Measurements from ENCODE around the gene SYNGR4. TPM values are rescaled to one million over a fixed set of nuclear protein-coding genes. Genes with fewer than 3 reads are reported as not detected.

SYNGR4 gene
- total and polyA plus RNA-seq, 2 donors (not counting 1 experiment from before 2014, with no cell fraction given): not detected

DNA sequence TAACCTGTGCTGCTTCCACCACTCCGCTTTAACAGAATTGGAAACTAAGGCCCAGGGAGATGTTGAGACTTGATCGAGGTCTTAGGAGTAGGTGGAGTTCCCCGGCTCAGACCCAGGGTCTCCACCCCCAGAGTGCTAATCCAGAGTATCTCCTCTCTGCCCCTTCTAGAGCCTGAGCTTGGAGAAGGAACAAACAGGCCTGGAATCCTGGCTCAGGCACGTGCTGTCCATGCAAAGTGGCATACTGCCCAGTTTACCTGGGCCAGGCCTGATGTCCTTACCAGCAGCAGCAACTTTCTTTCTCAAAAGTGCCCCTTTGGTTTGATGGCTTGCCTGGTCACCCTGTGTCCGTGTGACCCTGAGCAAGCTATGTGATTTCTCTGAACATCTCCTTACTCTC, 3.7 kb downstream of the SYNGR4 start:
- TF ChIP-seq, protein P1, sequence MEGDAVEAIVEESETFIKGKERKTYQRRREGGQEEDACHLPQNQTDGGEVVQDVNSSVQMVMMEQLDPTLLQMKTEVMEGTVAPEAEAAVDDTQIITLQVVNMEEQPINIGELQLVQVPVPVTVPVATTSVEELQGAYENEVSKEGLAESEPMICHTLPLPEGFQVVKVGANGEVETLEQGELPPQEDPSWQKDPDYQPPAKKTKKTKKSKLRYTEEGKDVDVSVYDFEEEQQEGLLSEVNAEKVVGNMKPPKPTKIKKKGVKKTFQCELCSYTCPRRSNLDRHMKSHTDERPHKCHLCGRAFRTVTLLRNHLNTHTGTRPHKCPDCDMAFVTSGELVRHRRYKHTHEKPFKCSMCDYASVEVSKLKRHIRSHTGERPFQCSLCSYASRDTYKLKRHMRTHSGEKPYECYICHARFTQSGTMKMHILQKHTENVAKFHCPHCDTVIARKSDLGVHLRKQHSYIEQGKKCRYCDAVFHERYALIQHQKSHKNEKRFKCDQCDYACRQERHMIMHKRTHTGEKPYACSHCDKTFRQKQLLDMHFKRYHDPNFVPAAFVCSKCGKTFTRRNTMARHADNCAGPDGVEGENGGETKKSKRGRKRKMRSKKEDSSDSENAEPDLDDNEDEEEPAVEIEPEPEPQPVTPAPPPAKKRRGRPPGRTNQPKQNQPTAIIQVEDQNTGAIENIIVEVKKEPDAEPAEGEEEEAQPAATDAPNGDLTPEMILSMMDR (conservative IDR thresholded peaks at IDR 0.05 in 1 of 2, IDR thresholded peaks at IDR 0.05 in 1 of 2; ENCODE audit: low read depth in 1 of 2, low read length in 2 of 2): no peak
- TF ChIP-seq EZH2 (IDR thresholded peaks at IDR 0.05; ENCODE audit: low read length, missing control alignments): no peak
- H4K20me1 ChIP-seq (ENCODE audit: control insufficient read depth, extremely low read depth, insufficient read depth, low read length): no peaks in the 10 kb centered on the region
- DNase-seq (ENCODE audit: low read depth in 2 of 2): no peak
- H3K36me3 ChIP-seq (ENCODE audit: control insufficient read depth, insufficient read depth, low read length): no peaks in the 10 kb centered on the region
- no peak overlapping the region for H3K27ac ChIP-seq (ENCODE audit: insufficient read depth, low read length)
- H3K4me1 ChIP-seq (ENCODE audit: control insufficient read depth, extremely low read depth, insufficient read depth, low read length): peaks cover 6% of the 10 kb centered on the region
- no peaks in the 10 kb centered on the region for H3K79me2 ChIP-seq (ENCODE audit: control insufficient read depth, insufficient read depth, low read length)
- H3K4me3 ChIP-seq (replicated peaks in 1 of 4; ENCODE audit: control extremely low read depth in 1 of 4, insufficient read depth in 1 of 4, low read depth in 3 of 4, low read length in 4 of 4): no peak overlapping the region
- H3K27me3 ChIP-seq (ENCODE audit: control insufficient read depth, insufficient read depth, low read length): no peaks in the 10 kb centered on the region
- H3K9ac ChIP-seq (ENCODE audit: insufficient read depth, low read length): no peak overlapping the region
- H3K4me2 ChIP-seq (ENCODE audit: extremely low read depth, insufficient read depth, low read length): no peak overlapping the region
- H3K9me3 ChIP-seq (ENCODE audit: control insufficient read depth, insufficient read depth, low read depth, low read length): no peaks in the 10 kb centered on the region
- H2AFZ ChIP-seq (ENCODE audit: low read length): no peak overlapping the region

DNA sequence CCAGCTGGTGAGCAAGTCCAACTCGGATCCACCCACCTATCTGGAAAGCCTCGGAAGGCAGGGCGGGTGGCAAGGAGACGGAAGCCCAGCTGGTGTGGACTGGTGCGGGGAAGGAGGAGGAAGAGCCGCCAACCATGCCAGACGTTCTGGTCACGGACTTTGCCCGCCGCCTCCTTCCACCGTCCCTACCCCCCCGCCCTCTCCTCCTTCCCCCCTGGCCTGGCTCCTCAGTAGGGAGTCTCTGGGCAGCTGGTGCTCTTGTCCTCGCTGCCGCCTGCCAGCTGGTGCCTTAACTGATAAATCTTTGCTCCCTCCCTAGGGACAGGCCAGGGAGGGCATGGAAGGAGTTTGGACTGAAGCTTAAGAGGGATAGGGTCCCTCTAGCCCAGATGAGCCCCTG, 4.8 kb downstream of the SYNGR4 start:
- H3K4me3 ChIP-seq (replicated peaks in 1 of 4; ENCODE audit: control extremely low read depth in 1 of 4, insufficient read depth in 1 of 4, low read depth in 3 of 4, low read length in 4 of 4): no peak overlapping the region
- no peaks in the 10 kb centered on the region for H4K20me1 ChIP-seq (ENCODE audit: control insufficient read depth, extremely low read depth, insufficient read depth, low read length)
- peaks cover 3% of the 10 kb centered on the region for H3K4me1 ChIP-seq (ENCODE audit: control insufficient read depth, extremely low read depth, insufficient read depth, low read length)
- H3K9me3 ChIP-seq (ENCODE audit: control insufficient read depth, insufficient read depth, low read depth, low read length): no peaks in the 10 kb centered on the region
- no peak overlapping the region for H3K9ac ChIP-seq (ENCODE audit: insufficient read depth, low read length)
- H2AFZ ChIP-seq (ENCODE audit: low read length): no peak overlapping the region
- H3K4me2 ChIP-seq (ENCODE audit: extremely low read depth, insufficient read depth, low read length): no peak overlapping the region
- H3K27ac ChIP-seq (ENCODE audit: insufficient read depth, low read length): no peak overlapping the region
- H3K27me3 ChIP-seq (ENCODE audit: control insufficient read depth, insufficient read depth, low read length): no peaks in the 10 kb centered on the region
- H3K79me2 ChIP-seq (ENCODE audit: control insufficient read depth, insufficient read depth, low read length): no peaks in the 10 kb centered on the region
- DNase-seq (ENCODE audit: low read depth in 2 of 2): no peak
- TF ChIP-seq, protein P1 (conservative IDR thresholded peaks at IDR 0.05 in 1 of 2, IDR thresholded peaks at IDR 0.05 in 1 of 2; ENCODE audit: low read depth in 1 of 2, low read length in 2 of 2): no peak
- no peak for TF ChIP-seq EZH2 (IDR thresholded peaks at IDR 0.05; ENCODE audit: low read length, missing control alignments)
- no peaks in the 10 kb centered on the region for H3K36me3 ChIP-seq (ENCODE audit: control insufficient read depth, insufficient read depth, low read length)

DNA sequence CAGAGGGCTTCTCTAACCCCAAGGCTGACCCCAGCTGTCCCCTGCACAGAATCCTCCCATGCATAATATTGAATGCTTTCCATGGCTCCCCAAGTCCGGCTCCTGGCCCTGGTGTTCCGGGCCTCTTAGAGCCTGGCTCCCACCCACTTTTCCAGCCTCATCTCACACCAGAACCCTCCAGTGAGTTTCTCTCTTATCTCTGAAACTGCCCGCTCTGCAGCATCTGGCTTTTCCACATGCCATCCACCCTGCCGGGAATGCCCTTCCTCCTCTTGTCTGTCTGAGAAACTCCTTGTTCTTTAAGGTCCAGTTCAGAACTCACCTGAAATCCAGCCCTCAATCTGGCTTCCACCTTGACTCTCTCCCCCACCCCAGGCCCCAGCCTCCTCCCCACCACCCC, 6.8 kb downstream of the SYNGR4 start:
- Histone ChIP-seq H2AFZ (ENCODE audit: low read length) (no peak overlapping the region), H3K27ac (ENCODE audit: insufficient read depth, low read length) (no peak overlapping the region), H4K20me1 (ENCODE audit: control insufficient read depth, extremely low read depth, insufficient read depth, low read length) (no peaks in the 10 kb centered on the region), H3K4me3 (replicated peaks in 1 of 4; ENCODE audit: control extremely low read depth in 1 of 4, insufficient read depth in 1 of 4, low read depth in 3 of 4, low read length in 4 of 4) (no peak overlapping the region), H3K4me2 (ENCODE audit: extremely low read depth, insufficient read depth, low read length) (no peak overlapping the region), H3K79me2 (ENCODE audit: control insufficient read depth, insufficient read depth, low read length) (no peaks in the 10 kb centered on the region), H3K4me1 (ENCODE audit: control insufficient read depth, extremely low read depth, insufficient read depth, low read length) (no peaks in the 10 kb centered on the region), H3K36me3 (ENCODE audit: control insufficient read depth, insufficient read depth, low read length) (no peaks in the 10 kb centered on the region), H3K9ac (ENCODE audit: insufficient read depth, low read length) (no peak overlapping the region), H3K9me3 (ENCODE audit: control insufficient read depth, insufficient read depth, low read depth, low read length) (no peaks in the 10 kb centered on the region), H3K27me3 (ENCODE audit: control insufficient read depth, insufficient read depth, low read length) (no peaks in the 10 kb centered on the region)
- TF ChIP-seq, protein P1 (conservative IDR thresholded peaks at IDR 0.05 in 1 of 2, IDR thresholded peaks at IDR 0.05 in 1 of 2; ENCODE audit: low read depth in 1 of 2, low read length in 2 of 2): no peak
- TF ChIP-seq EZH2 (IDR thresholded peaks at IDR 0.05; ENCODE audit: low read length, missing control alignments): no peak
- no peak for DNase-seq (ENCODE audit: low read depth in 2 of 2)
